ENCODE data around the gene TTLL13.

- no peak for TF ChIP-seq CTCF (conservative IDR thresholded peaks at IDR 0.05; ENCODE audit: low read depth, low read length)
- no peak for TF ChIP-seq EZH2 (IDR thresholded peaks at IDR 0.05; ENCODE audit: borderline replicate concordance, low read depth, low read length, poor library complexity, severe bottlenecking)
Measured at GRCh38 chr15:90233387-90234095, 15.8 kb upstream of the TTLL13 start, which contains the start of gene CIB1.
